H9 (cell line): ENCODE measurements around the gene TMEM225. TPM values are rescaled to one million over a fixed set of nuclear protein-coding genes. Genes with fewer than 3 reads are reported as not detected.

Experiments used
- DNase-seq: peaks from one replicate; pipeline ENCODE4 v3.0.0-alpha.2; 2017
- H2AFZ ChIP-seq: one replicate; pipeline ENCODE4 v1.6.1; 2013; ENCODE audit warnings: mild to moderate bottlenecking, low read length, control low read depth, moderate library complexity
- H2AK5ac ChIP-seq: 2 replicates; pipeline ENCODE4 v1.6.1; 2013; ENCODE audit warnings: low read length, control low read depth, mixed read lengths; ENCODE audit not compliant: insufficient read length
- H2BK120ac ChIP-seq: one replicate; pipeline ENCODE4 v1.6.1; 2013; ENCODE audit warnings: low read depth, mild to moderate bottlenecking, low read length, control low read depth, inconsistent platforms; ENCODE audit not compliant: poor library complexity, severe bottlenecking
- H2BK12ac ChIP-seq: 2 replicates; pipeline ENCODE4 v1.6.1; 2013; ENCODE audit warnings: low read length, control low read depth, mixed read lengths, low read depth; ENCODE audit not compliant: insufficient read length
- H2BK15ac ChIP-seq: 2 replicates; pipeline ENCODE4 v1.6.1; 2013; ENCODE audit warnings: low read depth, low read length, control low read depth
- H2BK20ac ChIP-seq: one replicate; pipeline ENCODE4 v1.6.1; 2013; ENCODE audit warnings: low read depth, mild to moderate bottlenecking, low read length, control low read depth, inconsistent platforms; ENCODE audit not compliant: poor library complexity, severe bottlenecking
- H2BK5ac ChIP-seq: 2 replicates; pipeline ENCODE4 v1.6.1; 2013; ENCODE audit warnings: low read length, control low read depth, mixed read lengths; ENCODE audit not compliant: insufficient read length
- H3K14ac ChIP-seq: 2 replicates; pipeline ENCODE4 v1.6.1; 2013; ENCODE audit warnings: low read length, control low read depth; ENCODE audit not compliant: insufficient read depth
- H3K18ac ChIP-seq: 2 replicates; pipeline ENCODE4 v1.6.1; 2013; ENCODE audit warnings: low read depth, mild to moderate bottlenecking, mixed read lengths, low read length, control low read depth; ENCODE audit not compliant: insufficient read length
- H3K23ac ChIP-seq: 2 replicates; pipeline ENCODE4 v1.6.1; 2013; ENCODE audit warnings: low read length, control low read depth, mixed read lengths, low read depth; ENCODE audit not compliant: insufficient read length
- H3K23me2 ChIP-seq: 2 replicates; pipeline ENCODE4 v1.6.1; 2013; ENCODE audit warnings: low read depth, mild to moderate bottlenecking, mixed read lengths, low read length, control low read depth; ENCODE audit not compliant: insufficient read length, poor library complexity, severe bottlenecking
- H3K27ac ChIP-seq: 2 replicates; pipeline ENCODE4 v1.5.1; 2013; ENCODE audit warnings: low read length, control low read depth, mixed read lengths, low read depth; ENCODE audit not compliant: insufficient read length
- H3K27me3 ChIP-seq: 2 replicates; pipeline ENCODE4 v1.6.1; 2013; ENCODE audit warnings: low read length, control low read depth, inconsistent platforms; ENCODE audit not compliant: insufficient read depth
- H3K4ac ChIP-seq: 2 replicates; pipeline ENCODE4 v1.6.1; 2013; ENCODE audit warnings: low read depth, mild to moderate bottlenecking, control low read depth, inconsistent platforms, low read length, moderate library complexity
- H3K4me1 ChIP-seq: 2 replicates; pipeline ENCODE4 v1.6.1; 2013; ENCODE audit warnings: low read length, control low read depth, inconsistent platforms; ENCODE audit not compliant: insufficient read depth
- H3K4me2 ChIP-seq: 2 replicates; pipeline ENCODE4 v1.6.1; 2013; ENCODE audit warnings: low read length, control low read depth, mixed read lengths; ENCODE audit not compliant: insufficient read length, insufficient read depth
- H3K56ac ChIP-seq: 2 replicates; pipeline ENCODE4 v1.6.1; 2013; ENCODE audit warnings: low read depth, mild to moderate bottlenecking, mixed read lengths, low read length, control low read depth; ENCODE audit not compliant: insufficient read length
- H3K79me1 ChIP-seq: 2 replicates; pipeline ENCODE4 v1.6.1; 2013; ENCODE audit warnings: low read depth, mild to moderate bottlenecking, moderate library complexity, low read length, control low read depth, inconsistent platforms; ENCODE audit not compliant: insufficient read depth, poor library complexity, severe bottlenecking
- H3K79me2 ChIP-seq: 2 replicates; pipeline ENCODE4 v1.6.1; 2013; ENCODE audit warnings: low read length, control low read depth, inconsistent platforms; ENCODE audit not compliant: insufficient read depth
- H3K9ac ChIP-seq: 2 replicates; pipeline ENCODE4 v1.6.1; 2013; ENCODE audit warnings: low read length, control low read depth, mixed read lengths; ENCODE audit not compliant: insufficient read length; ENCODE audit errors: extremely low read depth
- H3K9me3 ChIP-seq: one replicate; pipeline ENCODE4 v1.6.1; 2013; ENCODE audit warnings: low read depth, low read length, inconsistent platforms; ENCODE audit not compliant: control insufficient read depth
- H3T11ph ChIP-seq: one replicate; pipeline ENCODE4 v1.6.1; 2013; ENCODE audit warnings: mild to moderate bottlenecking, low read length, control low read depth, inconsistent platforms
- H4K20me1 ChIP-seq: one replicate; pipeline ENCODE4 v1.6.1; 2013; ENCODE audit not compliant: control insufficient read depth, insufficient read length, insufficient read depth
- H4K5ac ChIP-seq: 2 replicates; pipeline ENCODE4 v1.6.1; 2013; ENCODE audit warnings: low read depth, mild to moderate bottlenecking, mixed read lengths, low read length, control low read depth; ENCODE audit not compliant: insufficient read length
- H4K8ac ChIP-seq: replicated peaks from 2 replicates; pipeline ENCODE4 v1.6.1; 2013; ENCODE audit warnings: low read length, control low read depth, mixed read lengths, low read depth; ENCODE audit not compliant: insufficient read length
- H4K91ac ChIP-seq: 2 replicates; pipeline ENCODE4 v1.6.1; 2013; ENCODE audit warnings: low read depth, mild to moderate bottlenecking, moderate library complexity, mixed read lengths, low read length, control low read depth; ENCODE audit not compliant: insufficient read length
- H3K27ac Mint-ChIP-seq, 3 experiments: 2 replicates in 2 of 3; 3 replicates in 1 of 3; pipeline ENCODE4 v1.8.0; 2020 to 2021; ENCODE audit warnings: mixed read lengths in 3 of 3, mild to moderate bottlenecking in 1 of 3, moderate library complexity in 1 of 3
- H3K27me3 Mint-ChIP-seq: 2 replicates; pipeline ENCODE4 v1.8.0; 2021; ENCODE audit warnings: low read depth, mild to moderate bottlenecking, moderate library complexity, mixed read lengths
- H3K36me3 Mint-ChIP-seq, 3 experiments: 2 replicates in 2 of 3; 3 replicates in 1 of 3; pipeline ENCODE4 v1.8.0; 2020 to 2021; ENCODE audit warnings: low read depth in 3 of 3, mixed read lengths in 3 of 3; ENCODE audit not compliant: insufficient read depth in 1 of 3
- H3K4me1 Mint-ChIP-seq, 2 experiments: 2 replicates each; pipeline ENCODE4 v1.8.0; 2020; ENCODE audit warnings: mixed read lengths in 2 of 2
- H3K4me3 Mint-ChIP-seq, 2 experiments: 2 replicates in 1 of 2; 3 replicates in 1 of 2; pipeline ENCODE4 v1.8.0; 2020 to 2021; ENCODE audit warnings: mild to moderate bottlenecking in 2 of 2, mixed read lengths in 2 of 2, moderate library complexity in 1 of 2
- H3K9me3 Mint-ChIP-seq, 2 experiments: 2 replicates in 1 of 2; 3 replicates in 1 of 2; pipeline ENCODE4 v1.8.0; 2020; ENCODE audit warnings: mild to moderate bottlenecking in 2 of 2, mixed read lengths in 2 of 2, moderate library complexity in 1 of 2
- CTCF ChIP-seq: fragments of 200-600 bp; sonication (generic); conservative IDR thresholded peaks from 3 replicates; pipeline ENCODE4 v1.8.0; 2021; ENCODE audit warnings: antibody characterized with exemption, mild to moderate bottlenecking
- total RNA-seq: library from RNA; stranded (reverse); gene quantifications from 2 replicates; pipeline ENCODE4 v1.2.1, GENCODE V29; 2021

The TMEM225 gene
- total RNA-seq, 1 experiment from 2014 or later: not detected

GRCh38 chr11:123892031-123892430 lies 6.6 kb upstream of the TMEM225 start:
- no peak overlapping the region for H2AK5ac ChIP-seq

More at GRCh38 chr11:123892031-123892430, 6.6 kb upstream of the TMEM225 start:
- Histone ChIP-seq H2BK5ac (no peak overlapping the region), H2BK12ac (no peak overlapping the region), H3K23me2 (no peaks in the 10 kb centered on the region), H2BK15ac (no peak overlapping the region), H3K23ac (no peak overlapping the region), H3K9ac (no peak overlapping the region), H3K79me2 (no peaks in the 10 kb centered on the region), H2BK20ac (no peak overlapping the region), H3K27ac (no peak overlapping the region), H2AFZ (no peak overlapping the region), H3K27me3 (no peaks in the 10 kb centered on the region), H3K14ac (no peak overlapping the region), H3K18ac (no peak overlapping the region), H4K5ac (no peak overlapping the region), H3T11ph (no peak overlapping the region), H3K4me1 (no peaks in the 10 kb centered on the region), H4K8ac (no peak overlapping the region), H3K4ac (no peak overlapping the region), H4K91ac (no peak overlapping the region), H3K4me2 (no peak overlapping the region), H3K9me3 (no peaks in the 10 kb centered on the region), H4K20me1 (no peaks in the 10 kb centered on the region), H3K56ac (no peak overlapping the region), H3K79me1 (no peaks in the 10 kb centered on the region), H2BK120ac (no peak overlapping the region)
- Mint-ChIP-seq H3K9me3 (no peaks in the 10 kb centered on the region), H3K27ac (no peak overlapping the region), H3K36me3 (no peaks in the 10 kb centered on the region), H3K27me3 (no peaks in the 10 kb centered on the region), H3K4me1 (peaks cover 4 to 5% of the 10 kb centered on the region in 2 experiments; a peak in 3 of 4 replicates), H3K4me3 (no peak overlapping the region)
- no peak for TF ChIP-seq CTCF
- DNase-seq: no peak
